ENCODE data around the gene CCDC88C. TPM values are rescaled to one million over a fixed set of nuclear protein-coding genes. Genes with fewer than 3 reads are reported as not detected.

Gene CCDC88C
- total and polyA plus RNA-seq, 12 donors = 1.5 to 6.5 (median 3.4) TPM

DNA sequence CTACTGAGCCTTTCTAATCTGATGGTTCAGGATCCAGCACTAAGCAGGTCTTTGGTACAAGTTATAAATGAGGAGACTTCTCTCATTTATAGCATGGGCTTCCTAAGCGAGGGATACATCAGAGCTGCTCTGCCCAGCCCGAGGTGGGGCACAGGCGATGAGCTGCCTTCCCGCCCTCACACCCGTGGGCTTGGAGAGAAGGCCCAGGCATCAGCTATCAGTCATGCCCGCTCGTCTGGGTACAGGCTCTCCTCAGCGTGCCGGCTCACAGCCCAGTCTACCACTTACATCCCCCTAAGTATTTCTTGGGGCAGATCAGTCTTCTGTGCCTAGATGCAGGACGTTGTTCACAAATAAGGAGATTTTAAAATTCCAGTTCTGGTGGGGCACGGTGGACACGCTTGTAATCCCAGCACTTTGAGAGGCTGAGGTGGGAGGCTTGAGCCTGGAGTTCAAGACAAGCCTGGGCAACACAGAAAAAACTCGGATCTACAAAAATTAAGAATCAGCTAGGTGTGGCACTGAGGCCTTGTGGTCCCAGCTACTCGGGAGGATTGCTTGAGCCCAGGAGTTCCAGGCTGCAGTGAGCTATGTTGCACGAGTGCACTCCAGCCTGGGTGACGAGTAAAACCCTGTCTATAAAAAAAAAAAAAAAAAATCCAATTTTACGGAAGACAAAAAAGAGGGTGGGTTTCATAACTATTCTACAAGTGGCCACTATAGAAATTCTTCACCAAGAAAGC lies 57.0 kb downstream of the CCDC88C start:
- no peaks in the 10 kb centered on the region for H3K9me3 ChIP-seq (replicated peaks in 1 of 3)
- intact Hi-C loops (cut with DNase I) = no loop called here
- TF ChIP-seq, protein P1, sequence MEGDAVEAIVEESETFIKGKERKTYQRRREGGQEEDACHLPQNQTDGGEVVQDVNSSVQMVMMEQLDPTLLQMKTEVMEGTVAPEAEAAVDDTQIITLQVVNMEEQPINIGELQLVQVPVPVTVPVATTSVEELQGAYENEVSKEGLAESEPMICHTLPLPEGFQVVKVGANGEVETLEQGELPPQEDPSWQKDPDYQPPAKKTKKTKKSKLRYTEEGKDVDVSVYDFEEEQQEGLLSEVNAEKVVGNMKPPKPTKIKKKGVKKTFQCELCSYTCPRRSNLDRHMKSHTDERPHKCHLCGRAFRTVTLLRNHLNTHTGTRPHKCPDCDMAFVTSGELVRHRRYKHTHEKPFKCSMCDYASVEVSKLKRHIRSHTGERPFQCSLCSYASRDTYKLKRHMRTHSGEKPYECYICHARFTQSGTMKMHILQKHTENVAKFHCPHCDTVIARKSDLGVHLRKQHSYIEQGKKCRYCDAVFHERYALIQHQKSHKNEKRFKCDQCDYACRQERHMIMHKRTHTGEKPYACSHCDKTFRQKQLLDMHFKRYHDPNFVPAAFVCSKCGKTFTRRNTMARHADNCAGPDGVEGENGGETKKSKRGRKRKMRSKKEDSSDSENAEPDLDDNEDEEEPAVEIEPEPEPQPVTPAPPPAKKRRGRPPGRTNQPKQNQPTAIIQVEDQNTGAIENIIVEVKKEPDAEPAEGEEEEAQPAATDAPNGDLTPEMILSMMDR (IDR thresholded peaks at IDR 0.05) = no peak
- TF ChIP-seq POLR2A (IDR thresholded peaks at IDR 0.05) = no peak
- DNase-seq = no peak
- WGBS, 4 donors = 82 to 86% (median 85%) methylated on average over 15 to 17 of the region's 17 CpGs
- H3K27me3 ChIP-seq = no peaks in the 10 kb centered on the region
- H3K4me3 ChIP-seq = no peak overlapping the region
- H3K36me3 ChIP-seq (replicated peaks in 1 of 2) = no peaks in the 10 kb centered on the region
- H3K4me1 ChIP-seq (replicated peaks in 1 of 2) = no peaks in the 10 kb centered on the region
- no peak overlapping the region for H3K27ac ChIP-seq

DNA sequence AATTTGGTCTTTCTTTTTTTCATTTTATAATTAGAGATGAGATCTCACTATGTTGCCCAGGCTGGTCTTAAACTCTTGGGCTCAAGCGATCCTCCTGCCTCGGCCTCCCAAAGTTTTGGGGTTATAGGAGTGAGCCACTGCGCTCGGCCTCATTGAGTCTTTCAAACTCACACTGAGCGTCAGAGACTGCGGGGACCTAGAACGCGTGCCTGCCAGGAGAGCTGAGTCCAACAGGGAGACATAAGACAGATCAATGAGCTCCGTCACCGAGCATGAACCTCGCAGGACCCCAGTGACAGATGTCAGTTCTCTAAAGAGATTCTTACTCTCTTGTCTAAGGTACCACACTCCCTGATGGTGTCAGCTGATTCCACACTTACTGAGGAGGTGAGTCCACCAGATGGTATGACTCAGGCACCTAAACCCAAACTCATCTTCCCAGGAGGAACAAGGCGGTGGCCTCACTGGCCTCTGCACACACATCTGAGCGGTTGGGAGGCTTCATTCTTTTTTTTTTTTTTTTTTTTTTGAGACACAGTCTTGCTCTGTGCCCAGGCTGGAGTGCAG lies 58.9 kb downstream of the CCDC88C start:
- TF ChIP-seq, protein P1 (IDR thresholded peaks at IDR 0.05) = no peak
- TF ChIP-seq POLR2A (IDR thresholded peaks at IDR 0.05) = no peak
- Histone ChIP-seq H3K9me3 (replicated peaks in 1 of 3) (no peaks in the 10 kb centered on the region), H3K36me3 (replicated peaks in 1 of 2) (no peaks in the 10 kb centered on the region), H3K4me3 (no peak overlapping the region), H3K27ac (no peak overlapping the region), H3K27me3 (no peaks in the 10 kb centered on the region), H3K4me1 (replicated peaks in 1 of 2) (no peaks in the 10 kb centered on the region)
- no peak for DNase-seq
- WGBS, 4 donors = 96 to 98% (median 98%) methylated on average over 13 of the region's 13 CpGs
- intact Hi-C loops (cut with DNase I) = no loop called here

DNA sequence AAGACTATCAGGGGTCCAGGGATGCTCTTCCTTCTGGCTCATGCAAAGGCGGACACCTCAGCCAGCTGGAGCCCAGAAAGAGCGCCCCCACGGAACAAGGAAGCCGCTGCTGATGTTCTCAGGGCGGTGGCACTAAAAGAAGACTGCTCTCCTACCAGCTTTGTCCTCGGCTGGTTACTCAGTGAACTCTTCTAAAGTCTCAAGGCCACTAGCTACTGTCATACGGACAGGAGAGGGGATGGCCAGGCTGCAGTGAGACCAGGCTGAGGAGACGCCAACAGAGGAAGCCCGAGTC lies 59.6 kb downstream of the CCDC88C start:
- intact Hi-C loops (cut with DNase I) = no loop called here
- no peak for TF ChIP-seq POLR2A (IDR thresholded peaks at IDR 0.05)
- TF ChIP-seq, protein P1 (IDR thresholded peaks at IDR 0.05) = no peak
- no peaks in the 10 kb centered on the region for H3K27me3 ChIP-seq
- no peaks in the 10 kb centered on the region for H3K4me1 ChIP-seq (replicated peaks in 1 of 2)
- no peaks in the 10 kb centered on the region for H3K36me3 ChIP-seq (replicated peaks in 1 of 2)
- no peak overlapping the region for H3K4me3 ChIP-seq
- H3K27ac ChIP-seq = no peak overlapping the region
- H3K9me3 ChIP-seq (replicated peaks in 1 of 3) = no peaks in the 10 kb centered on the region
- WGBS, 4 donors = 72 to 87% (median 76%) methylated on average over 6 to 9 of the region's 9 CpGs
- DNase-seq = no peak

DNA sequence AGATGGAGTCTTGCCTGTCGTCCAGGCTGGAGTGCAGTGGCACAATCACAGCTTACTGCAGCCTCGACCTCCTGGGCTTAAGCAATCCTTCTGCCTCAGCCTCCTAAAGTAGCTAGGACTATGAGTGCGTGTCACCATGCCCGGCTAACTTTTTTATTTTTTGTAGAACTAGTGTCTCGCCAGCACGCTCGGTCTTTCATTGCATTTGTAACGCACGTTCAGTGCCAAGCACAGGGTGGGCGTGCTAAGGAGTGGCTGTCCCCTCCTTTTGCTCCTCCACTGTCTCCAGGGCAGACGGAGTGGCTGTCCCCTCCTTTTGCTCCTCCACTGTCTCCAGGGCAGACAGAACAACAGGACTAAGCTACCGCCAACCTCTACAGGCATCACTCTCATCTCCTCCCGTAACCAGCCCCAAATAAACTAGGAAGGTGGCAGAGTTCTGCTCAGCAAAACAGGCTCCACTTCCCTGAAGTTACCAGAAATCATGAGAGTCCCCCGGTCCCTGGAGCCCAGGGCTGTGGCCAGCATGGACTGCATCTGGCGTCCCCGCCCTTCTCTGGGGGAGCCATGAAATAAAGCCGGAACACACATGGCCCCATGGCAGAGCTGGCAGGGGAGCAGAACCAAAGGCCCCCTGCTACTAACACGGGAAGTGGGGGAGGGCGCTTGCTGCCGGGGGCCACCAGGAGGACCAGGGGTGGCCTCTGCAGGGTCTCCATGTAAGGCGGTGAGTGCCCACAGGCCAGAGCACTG lies 60.2 kb downstream of the CCDC88C start:
- Histone ChIP-seq H3K27me3 (no peaks in the 10 kb centered on the region), H3K36me3 (replicated peaks in 1 of 2) (no peaks in the 10 kb centered on the region), H3K9me3 (replicated peaks in 1 of 3) (no peaks in the 10 kb centered on the region), H3K4me3 (no peak overlapping the region), H3K27ac (no peak overlapping the region), H3K4me1 (replicated peaks in 1 of 2) (no peaks in the 10 kb centered on the region)
- DNase-seq = no peak
- WGBS, 4 donors = 87 to 93% (median 90%) methylated on average over 19 to 21 of the region's 21 CpGs
- intact Hi-C loops (cut with DNase I) = no loop called here
- TF ChIP-seq, protein P1 (IDR thresholded peaks at IDR 0.05) = no peak
- TF ChIP-seq POLR2A (IDR thresholded peaks at IDR 0.05) = no peak
